Progenitor cell of endocrine pancreas (in vitro differentiated cells): ENCODE results near the gene SCRT2. TPM values are rescaled to one million over a fixed set of nuclear protein-coding genes. Genes with fewer than 3 reads are reported as not detected.

Experiments
- DNase-seq: peaks from one replicate; pipeline ENCODE4 v3.0.0; 2021; ENCODE audit warnings: low spot score; ENCODE audit not compliant: unreplicated experiment
- H3K27ac Mint-ChIP-seq: 2 replicates; pipeline ENCODE4 v1.8.0; 2021; ENCODE audit warnings: mild to moderate bottlenecking, moderate library complexity, mixed read lengths
- H3K27me3 Mint-ChIP-seq: 2 replicates; pipeline ENCODE4 v1.8.0; 2021; ENCODE audit warnings: mixed read lengths
- H3K36me3 Mint-ChIP-seq: 2 replicates; pipeline ENCODE4 v1.8.0; 2022; ENCODE audit warnings: mixed read lengths; ENCODE audit not compliant: insufficient read depth
- H3K4me1 Mint-ChIP-seq: 2 replicates; pipeline ENCODE4 v1.8.0; 2021; ENCODE audit warnings: low read depth, mixed read lengths
- H3K4me3 Mint-ChIP-seq: 2 replicates; pipeline ENCODE4 v1.8.0; 2021; ENCODE audit warnings: low read depth, mild to moderate bottlenecking, moderate library complexity, mixed read lengths
- H3K9me3 Mint-ChIP-seq: 2 replicates; pipeline ENCODE4 v1.8.0; 2021; ENCODE audit warnings: low read depth, mixed read lengths
- total RNA-seq: library from RNA; stranded (reverse); gene quantifications from 2 replicates; pipeline ENCODE4 v1.2.1, GENCODE V29; 2021
- TF ChIP-seq, protein P1 (sequence below): fragments of 200-600 bp; sonication (generic); IDR thresholded peaks from one replicate; pipeline ENCODE4 v1.5.0; 2021; ENCODE audit warnings: antibody characterized with exemption, mild to moderate bottlenecking; ENCODE audit not compliant: unreplicated experiment

Gene SCRT2
- total RNA-seq, 1 donor from 2014 or later = not detected

- Mint-ChIP-seq H3K9me3 (no peaks in the 10 kb centered on the region), H3K27me3 (peaks cover 52% of the 10 kb centered on the region), H3K36me3 (no peaks in the 10 kb centered on the region)
Measured at GRCh38 chr20:668050-668449, 7.6 kb downstream of the SCRT2 start.

GRCh38 chr20:667351-668034 is 8.1 kb downstream of the SCRT2 start:
- TF ChIP-seq, protein P1, sequence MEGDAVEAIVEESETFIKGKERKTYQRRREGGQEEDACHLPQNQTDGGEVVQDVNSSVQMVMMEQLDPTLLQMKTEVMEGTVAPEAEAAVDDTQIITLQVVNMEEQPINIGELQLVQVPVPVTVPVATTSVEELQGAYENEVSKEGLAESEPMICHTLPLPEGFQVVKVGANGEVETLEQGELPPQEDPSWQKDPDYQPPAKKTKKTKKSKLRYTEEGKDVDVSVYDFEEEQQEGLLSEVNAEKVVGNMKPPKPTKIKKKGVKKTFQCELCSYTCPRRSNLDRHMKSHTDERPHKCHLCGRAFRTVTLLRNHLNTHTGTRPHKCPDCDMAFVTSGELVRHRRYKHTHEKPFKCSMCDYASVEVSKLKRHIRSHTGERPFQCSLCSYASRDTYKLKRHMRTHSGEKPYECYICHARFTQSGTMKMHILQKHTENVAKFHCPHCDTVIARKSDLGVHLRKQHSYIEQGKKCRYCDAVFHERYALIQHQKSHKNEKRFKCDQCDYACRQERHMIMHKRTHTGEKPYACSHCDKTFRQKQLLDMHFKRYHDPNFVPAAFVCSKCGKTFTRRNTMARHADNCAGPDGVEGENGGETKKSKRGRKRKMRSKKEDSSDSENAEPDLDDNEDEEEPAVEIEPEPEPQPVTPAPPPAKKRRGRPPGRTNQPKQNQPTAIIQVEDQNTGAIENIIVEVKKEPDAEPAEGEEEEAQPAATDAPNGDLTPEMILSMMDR = peak; percentile 79
- Mint-ChIP-seq H3K4me3 (no peak overlapping the region), H3K9me3 (no peaks in the 10 kb centered on the region), H3K36me3 (no peaks in the 10 kb centered on the region), H3K27me3 (peaks cover 52% of the 10 kb centered on the region), H3K4me1 (no peaks in the 10 kb centered on the region), H3K27ac (no peak overlapping the region)
- DNase-seq = peak; percentile 40

More at GRCh38 chr20:668050-668449, 7.6 kb downstream of the SCRT2 start:
- H3K4me3 Mint-ChIP-seq = no peak overlapping the region
- TF ChIP-seq, protein P1 = no peak
- DNase-seq = no peak
- no peak overlapping the region for H3K27ac Mint-ChIP-seq
- no peaks in the 10 kb centered on the region for H3K4me1 Mint-ChIP-seq

DNA sequence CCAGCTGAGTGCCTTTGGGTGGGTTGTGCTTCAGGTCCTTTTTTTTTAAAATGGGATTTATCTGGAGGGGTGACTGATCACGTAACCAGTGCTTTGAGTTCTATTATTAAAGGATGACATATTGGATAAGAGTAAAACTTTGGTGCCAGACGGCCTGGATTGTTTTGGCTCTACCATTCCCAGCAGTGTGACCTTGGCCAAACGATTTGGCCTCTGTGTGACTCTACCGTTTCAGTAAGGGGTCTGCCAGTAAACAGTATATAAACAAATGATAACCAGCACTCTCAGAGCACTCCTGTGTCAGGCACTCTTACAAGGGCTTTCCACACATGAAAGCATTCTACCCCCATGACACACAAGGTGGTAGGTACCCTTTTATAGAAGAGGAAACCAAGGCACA is 8.7 kb downstream of the SCRT2 start:
- TF ChIP-seq, protein P1 = no peak
- Mint-ChIP-seq H3K27ac (no peak overlapping the region), H3K27me3 (peaks cover 47% of the 10 kb centered on the region), H3K36me3 (no peaks in the 10 kb centered on the region), H3K9me3 (no peaks in the 10 kb centered on the region), H3K4me3 (no peak overlapping the region), H3K4me1 (no peaks in the 10 kb centered on the region)
- DNase-seq = no peak

DNA sequence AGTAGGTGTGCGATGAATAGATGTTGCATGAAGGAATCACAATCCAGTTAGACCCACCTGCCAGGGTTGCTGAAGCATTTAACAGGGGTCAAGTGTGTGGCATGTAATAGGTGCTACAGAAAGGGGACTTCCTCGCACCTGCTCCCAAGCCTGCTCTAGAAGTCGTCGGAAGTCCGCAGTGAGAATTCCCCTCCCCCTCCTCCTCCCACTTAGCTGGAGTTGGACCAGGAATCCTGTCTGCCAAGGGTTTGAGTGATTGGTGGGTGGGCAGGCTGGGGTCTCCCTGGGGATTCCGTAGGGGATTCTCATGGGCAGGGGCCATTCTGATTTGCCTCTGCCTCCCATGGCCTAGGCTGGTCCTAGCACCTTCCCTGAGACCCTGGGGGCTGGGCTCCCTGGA is 10.3 kb downstream of the SCRT2 start:
- no peaks in the 10 kb centered on the region for H3K36me3 Mint-ChIP-seq

GRCh38 chr20:664576-664975 is 11.0 kb downstream of the SCRT2 start:
- TF ChIP-seq, protein P1 = no peak
- no peak overlapping the region for H3K27ac Mint-ChIP-seq
- H3K36me3 Mint-ChIP-seq = no peaks in the 10 kb centered on the region
- peaks cover 58% of the 10 kb centered on the region for H3K27me3 Mint-ChIP-seq
- no peak for DNase-seq
- no peaks in the 10 kb centered on the region for H3K9me3 Mint-ChIP-seq
- H3K4me3 Mint-ChIP-seq = no peak overlapping the region
- peaks cover 2% of the 10 kb centered on the region for H3K4me1 Mint-ChIP-seq

More for the DNA sequence above, 10.3 kb downstream of the SCRT2 start:
- Mint-ChIP-seq H3K9me3 (no peaks in the 10 kb centered on the region), H3K4me1 (peaks cover 2% of the 10 kb centered on the region), H3K27me3 (peaks cover 54% of the 10 kb centered on the region), H3K27ac (no peak overlapping the region), H3K4me3 (no peak overlapping the region)
- TF ChIP-seq, protein P1 = no peak
- no peak for DNase-seq
